Ishikawa (cell line): Measurements from ENCODE around the gene CORO2B.

Source experiments
- CEBPB ChIP-seq: IDR thresholded peaks from 2 replicates; pipeline ENCODE4 v1.6.1; 2012
- CREB1 ChIP-seq: IDR thresholded peaks from 2 replicates; pipeline ENCODE4 v1.6.1; 2012; ENCODE audit warnings: low read depth
- EGR1 ChIP-seq: IDR thresholded peaks from 2 replicates; pipeline ENCODE4 v1.6.1; 2012
- EP300 ChIP-seq: IDR thresholded peaks from 2 replicates; pipeline ENCODE4 v1.6.1; 2012; ENCODE audit warnings: borderline replicate concordance
- FOXM1 ChIP-seq: IDR thresholded peaks from 2 replicates; pipeline ENCODE4 v1.6.1; 2012; ENCODE audit warnings: low read depth, borderline replicate concordance
- NFIC ChIP-seq: IDR thresholded peaks from 2 replicates; pipeline ENCODE4 v1.6.1; 2012
- RAD21 ChIP-seq: IDR thresholded peaks from 2 replicates; pipeline ENCODE4 v1.6.1; 2012; ENCODE audit warnings: low read depth
- TAF1 ChIP-seq: IDR thresholded peaks from 2 replicates; pipeline ENCODE4 v1.6.1; 2012; ENCODE audit warnings: low read depth, mild to moderate bottlenecking
- TCF12 ChIP-seq: IDR thresholded peaks from 2 replicates; pipeline ENCODE4 v1.6.1; 2012; ENCODE audit warnings: low read depth
- TEAD4 ChIP-seq: IDR thresholded peaks from 2 replicates; pipeline ENCODE4 v1.6.1; 2012
- YY1 ChIP-seq: IDR thresholded peaks from 2 replicates; pipeline ENCODE4 v1.6.1; 2012; ENCODE audit warnings: low read depth
- TF ChIP-seq, protein P1 (sequence below): IDR thresholded peaks from 2 replicates; pipeline ENCODE4 v1.6.1; 2012
- TF ChIP-seq, protein P2 (sequence below): IDR thresholded peaks from 2 replicates; pipeline ENCODE4 v1.6.1; 2012
- TF ChIP-seq, protein P3 (sequence below): IDR thresholded peaks from 2 replicates; pipeline ENCODE4 v1.6.1; 2012; ENCODE audit warnings: low read depth, mild to moderate bottlenecking

Gene CORO2B

DNA sequence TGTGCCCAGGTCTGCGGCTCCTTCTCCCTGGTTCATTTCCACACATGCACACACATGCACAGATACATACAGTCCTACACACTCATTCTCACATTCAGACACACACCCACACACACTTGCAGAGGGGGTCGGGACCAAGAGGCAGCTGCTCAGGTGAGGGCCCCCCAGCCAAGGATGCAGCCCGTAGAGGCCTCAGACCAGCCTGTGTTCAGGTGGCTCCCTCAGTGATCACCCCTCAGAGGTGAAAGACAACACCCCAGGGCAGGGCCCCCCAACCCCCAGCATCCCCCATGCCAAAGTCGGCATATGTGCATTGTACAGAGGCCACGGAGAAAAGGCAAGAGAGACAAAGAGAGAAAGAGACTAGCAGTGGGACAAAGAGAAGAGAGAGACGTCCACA, 5.9 kb upstream of the CORO2B start:
- TF ChIP-seq TCF12 (no peak), FOXM1 (no peak), CEBPB (no peak), TAF1 (no peak), EGR1 (no peak), NFIC (no peak), TEAD4 (no peak)
- TF ChIP-seq, protein P1, sequence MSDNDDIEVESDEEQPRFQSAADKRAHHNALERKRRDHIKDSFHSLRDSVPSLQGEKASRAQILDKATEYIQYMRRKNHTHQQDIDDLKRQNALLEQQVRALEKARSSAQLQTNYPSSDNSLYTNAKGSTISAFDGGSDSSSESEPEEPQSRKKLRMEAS, result no peak

DNA sequence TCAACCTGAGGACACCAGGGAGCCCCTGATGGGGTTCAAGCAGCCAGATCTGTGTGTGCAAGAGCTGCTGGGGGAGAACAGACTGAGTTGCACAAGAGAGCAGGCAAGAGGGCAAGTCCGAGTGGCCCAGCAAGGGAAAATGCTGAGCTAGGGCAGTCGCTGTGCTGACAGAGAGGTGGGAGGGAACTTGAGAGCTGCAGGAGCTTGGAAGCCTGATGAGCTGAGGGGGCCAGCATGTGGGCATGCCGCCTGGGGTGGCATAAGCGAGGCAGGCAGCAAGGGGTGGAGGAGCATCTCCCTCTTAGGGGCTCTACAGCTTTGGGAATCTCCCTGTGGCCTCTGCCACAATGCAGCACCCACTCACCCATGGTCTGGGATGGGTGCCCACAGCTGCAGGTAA, 4.7 kb upstream of the CORO2B start:
- TF ChIP-seq CEBPB, result no peak
- TF ChIP-seq, protein P1, result no peak

DNA sequence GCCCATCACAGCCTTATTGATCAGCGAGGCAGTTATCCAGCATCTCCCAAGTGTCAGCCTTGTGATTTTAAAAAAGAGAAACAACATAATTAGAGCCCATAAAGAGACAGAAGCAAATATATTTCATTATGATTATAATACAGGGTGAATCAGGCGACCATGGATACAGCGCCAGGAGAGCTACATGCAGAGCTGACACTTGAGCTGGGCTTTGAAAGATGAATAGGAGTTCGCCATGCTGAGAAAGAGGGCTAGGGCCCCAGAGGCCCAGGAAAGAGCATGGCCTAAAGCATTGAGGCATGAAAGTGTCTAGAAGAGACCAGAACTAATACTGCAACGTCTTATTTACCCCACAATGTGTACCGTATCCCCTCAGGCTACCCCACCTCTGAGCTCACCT, 4.2 kb upstream of the CORO2B start:
- TF ChIP-seq EGR1 (no peak), RAD21 (no peak), TEAD4 (no peak), CREB1 (no peak), NFIC (no peak)

DNA sequence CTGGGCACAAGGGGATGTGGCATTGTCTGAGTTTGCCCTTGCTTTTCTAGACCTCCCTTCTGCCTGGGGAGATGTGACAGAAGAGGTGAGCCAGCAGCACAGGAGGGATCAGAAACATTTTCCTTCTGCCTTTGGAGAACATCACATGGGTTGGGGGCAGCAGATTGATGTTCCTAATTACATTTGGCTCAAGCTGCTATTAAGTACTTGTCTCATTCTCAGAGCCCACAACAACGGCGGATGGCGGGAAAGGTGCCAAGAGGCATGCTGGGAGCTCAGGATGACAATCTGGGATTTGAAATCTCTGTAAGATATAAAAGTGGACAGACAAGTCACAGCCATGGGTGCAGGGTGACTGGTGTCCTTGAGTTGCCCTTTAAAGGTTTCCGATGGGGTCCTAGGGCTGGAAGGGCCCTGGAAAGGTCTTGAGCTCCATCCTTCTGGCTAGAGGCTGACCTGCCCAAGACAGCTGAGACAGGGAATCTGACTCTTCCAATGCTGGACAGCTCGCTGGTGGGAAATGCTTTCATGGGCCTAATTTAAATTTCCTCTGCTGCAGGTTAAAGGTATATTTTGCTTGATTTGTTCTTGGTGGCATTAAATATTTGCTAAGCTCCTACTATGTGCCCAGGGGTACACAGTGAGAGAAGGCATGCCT, 2.4 kb upstream of the CORO2B start:
- TF ChIP-seq TAF1 (no peak), NFIC (no peak)
- TF ChIP-seq, protein P2, sequence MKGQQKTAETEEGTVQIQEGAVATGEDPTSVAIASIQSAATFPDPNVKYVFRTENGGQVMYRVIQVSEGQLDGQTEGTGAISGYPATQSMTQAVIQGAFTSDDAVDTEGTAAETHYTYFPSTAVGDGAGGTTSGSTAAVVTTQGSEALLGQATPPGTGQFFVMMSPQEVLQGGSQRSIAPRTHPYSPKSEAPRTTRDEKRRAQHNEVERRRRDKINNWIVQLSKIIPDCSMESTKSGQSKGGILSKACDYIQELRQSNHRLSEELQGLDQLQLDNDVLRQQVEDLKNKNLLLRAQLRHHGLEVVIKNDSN, result no peak
- TF ChIP-seq, protein P1, result no peak
- TF ChIP-seq, protein P3, sequence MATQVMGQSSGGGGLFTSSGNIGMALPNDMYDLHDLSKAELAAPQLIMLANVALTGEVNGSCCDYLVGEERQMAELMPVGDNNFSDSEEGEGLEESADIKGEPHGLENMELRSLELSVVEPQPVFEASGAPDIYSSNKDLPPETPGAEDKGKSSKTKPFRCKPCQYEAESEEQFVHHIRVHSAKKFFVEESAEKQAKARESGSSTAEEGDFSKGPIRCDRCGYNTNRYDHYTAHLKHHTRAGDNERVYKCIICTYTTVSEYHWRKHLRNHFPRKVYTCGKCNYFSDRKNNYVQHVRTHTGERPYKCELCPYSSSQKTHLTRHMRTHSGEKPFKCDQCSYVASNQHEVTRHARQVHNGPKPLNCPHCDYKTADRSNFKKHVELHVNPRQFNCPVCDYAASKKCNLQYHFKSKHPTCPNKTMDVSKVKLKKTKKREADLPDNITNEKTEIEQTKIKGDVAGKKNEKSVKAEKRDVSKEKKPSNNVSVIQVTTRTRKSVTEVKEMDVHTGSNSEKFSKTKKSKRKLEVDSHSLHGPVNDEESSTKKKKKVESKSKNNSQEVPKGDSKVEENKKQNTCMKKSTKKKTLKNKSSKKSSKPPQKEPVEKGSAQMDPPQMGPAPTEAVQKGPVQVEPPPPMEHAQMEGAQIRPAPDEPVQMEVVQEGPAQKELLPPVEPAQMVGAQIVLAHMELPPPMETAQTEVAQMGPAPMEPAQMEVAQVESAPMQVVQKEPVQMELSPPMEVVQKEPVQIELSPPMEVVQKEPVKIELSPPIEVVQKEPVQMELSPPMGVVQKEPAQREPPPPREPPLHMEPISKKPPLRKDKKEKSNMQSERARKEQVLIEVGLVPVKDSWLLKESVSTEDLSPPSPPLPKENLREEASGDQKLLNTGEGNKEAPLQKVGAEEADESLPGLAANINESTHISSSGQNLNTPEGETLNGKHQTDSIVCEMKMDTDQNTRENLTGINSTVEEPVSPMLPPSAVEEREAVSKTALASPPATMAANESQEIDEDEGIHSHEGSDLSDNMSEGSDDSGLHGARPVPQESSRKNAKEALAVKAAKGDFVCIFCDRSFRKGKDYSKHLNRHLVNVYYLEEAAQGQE, result peak; percentile 23; the same call in 1 of the 2 replicates

DNA sequence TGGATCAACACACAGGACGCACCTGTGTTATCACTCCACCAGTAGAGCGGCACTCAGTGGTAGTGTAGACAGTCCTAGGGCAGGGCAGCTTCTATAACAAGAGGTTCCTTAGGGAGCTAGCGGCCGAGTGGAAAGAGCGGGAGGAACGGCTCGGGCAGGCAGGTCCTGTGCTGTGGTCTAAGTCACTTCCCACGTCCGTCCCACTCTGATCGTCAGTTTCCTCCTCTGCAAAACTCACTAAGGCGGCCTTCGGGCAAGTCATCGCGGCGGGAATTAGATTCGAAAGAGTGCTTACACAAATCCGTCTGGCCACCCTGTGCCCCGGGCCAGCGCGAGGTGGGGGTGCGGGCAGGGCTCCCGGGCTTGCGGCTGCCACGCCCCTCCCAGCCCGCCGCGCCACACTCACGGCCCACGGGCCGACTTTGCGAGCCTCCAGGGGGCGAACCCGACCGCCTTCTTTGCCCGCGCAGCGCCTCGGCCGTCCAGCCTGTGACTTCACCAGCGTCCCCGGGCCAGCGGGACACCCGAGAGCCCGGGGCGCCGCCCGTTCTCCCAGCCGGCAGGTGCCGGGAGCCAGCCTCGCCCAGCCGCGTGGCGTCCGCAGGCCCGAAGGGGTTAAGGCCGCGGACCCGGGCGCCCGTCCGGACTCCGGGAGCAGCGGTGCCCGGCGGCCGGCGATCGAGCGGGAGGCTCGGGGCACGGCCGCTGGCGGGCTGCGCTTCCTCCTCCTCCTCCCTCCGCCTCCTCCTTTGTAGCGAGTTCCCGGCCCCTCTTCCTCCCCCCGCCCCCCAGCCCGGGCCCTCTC, 416 bp upstream of the CORO2B start:
- TF ChIP-seq EGR1 (no peak), YY1 (no peak), EP300 (no peak), TEAD4 (no peak), TAF1 (0 out of 2 replicates have a peak, but pooled peaks have one; percentile 14)
- TF ChIP-seq, protein P1, result no peak

DNA sequence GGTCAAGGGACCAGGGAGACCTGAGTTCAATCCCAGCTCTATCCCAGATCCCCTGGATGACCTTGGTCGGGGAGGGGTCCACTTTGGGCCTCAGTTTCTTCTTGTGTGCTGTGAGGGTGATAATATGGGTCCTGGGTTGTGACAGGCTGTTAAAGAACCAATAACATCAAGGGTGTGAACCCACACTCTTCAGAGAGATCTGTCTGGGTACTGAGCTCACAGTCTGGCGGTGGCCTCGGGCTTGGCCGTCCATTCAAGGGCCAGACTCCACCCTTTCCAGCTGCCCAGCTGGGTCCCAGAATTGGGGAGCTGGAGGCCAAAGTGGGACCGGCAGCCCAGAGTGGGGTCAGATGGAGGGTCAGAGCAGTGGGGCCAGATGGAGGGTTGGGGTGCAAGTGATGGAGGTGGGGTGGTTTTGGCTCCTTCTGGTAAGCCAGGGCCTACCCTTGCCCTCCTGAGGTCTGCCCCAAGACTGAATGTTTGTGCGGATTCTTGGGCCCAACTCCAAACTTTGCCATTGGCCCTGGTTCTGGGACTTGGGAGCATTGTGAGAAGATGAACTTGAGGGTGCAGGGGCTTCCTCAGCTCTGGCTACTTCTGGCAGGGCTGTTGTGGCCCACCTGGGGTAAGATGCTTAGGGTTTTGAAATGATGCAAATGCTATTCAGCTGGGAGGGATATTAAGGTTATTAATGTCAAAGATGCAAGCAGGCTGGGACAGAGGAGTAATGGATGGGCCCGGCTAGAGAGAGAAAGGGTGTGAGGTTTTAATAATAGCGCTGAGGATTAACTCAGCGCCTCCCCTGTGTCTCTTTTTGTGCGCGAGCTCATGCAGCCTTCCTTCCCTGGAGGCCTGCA, 1.5 kb downstream of the CORO2B start:
- no peak for TF ChIP-seq RAD21
- TF ChIP-seq EGR1, result no peak
- TF ChIP-seq YY1, result no peak
- TF ChIP-seq TEAD4, result no peak
- TF ChIP-seq CEBPB, result no peak
- TF ChIP-seq, protein P1, result no peak
- TF ChIP-seq, protein P2, result no peak
- TF ChIP-seq NFIC, result no peak
- TF ChIP-seq TCF12, result no peak

DNA sequence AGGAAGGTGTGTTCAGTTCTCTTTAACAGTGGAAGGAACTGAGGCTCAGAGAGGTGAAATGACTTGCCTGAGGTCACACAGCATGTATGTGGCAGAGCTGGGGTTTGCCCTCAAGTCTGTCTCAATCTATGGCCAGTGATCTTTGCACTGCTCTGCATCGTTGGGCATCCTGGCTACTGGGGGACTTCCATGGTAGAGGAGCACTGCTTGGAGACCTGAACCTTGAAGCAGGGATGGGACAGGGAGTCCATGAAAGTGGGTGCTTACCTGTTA, 2.0 kb downstream of the CORO2B start:
- no peak for TF ChIP-seq NFIC
- TF ChIP-seq, protein P2, result no peak
- TF ChIP-seq, protein P3, result no peak
